HG03045 (cell line): ENCODE measurements around the gene TLDC2.
"Not testable (repeated sequence)": the region's sequence is repeated elsewhere in the genome, so short reads cannot be mapped to it uniquely, and the experiment has no call there.

Experiments used
- ATAC-seq: cut with Tn5 transposase; IDR thresholded peaks from one replicate; pipeline ENCODE4 v1.9.1; 2021; ENCODE audit warnings: mild to moderate bottlenecking, moderate library complexity; ENCODE audit not compliant: unreplicated experiment

The TLDC2 gene

DNA sequence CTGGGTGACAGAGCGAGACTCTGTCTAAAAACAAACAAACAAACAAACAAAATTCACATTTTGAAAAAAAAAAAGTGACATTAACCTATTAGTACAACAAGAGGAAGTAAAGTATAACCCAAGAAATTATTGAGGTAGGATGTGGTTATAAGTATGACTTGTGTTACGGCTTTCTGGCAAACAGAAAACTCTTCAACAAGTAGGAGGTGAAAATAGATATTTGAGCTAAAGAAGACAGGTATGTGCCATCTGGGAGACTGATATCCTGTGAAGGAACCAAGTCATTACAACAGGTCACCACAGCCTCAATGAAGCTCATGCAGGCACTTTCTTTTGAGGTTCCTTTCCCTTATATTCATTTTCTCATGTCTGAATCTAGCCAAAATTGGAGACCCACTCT lies 28.8 kb downstream of the TLDC2 start:
- no peak for ATAC-seq

DNA sequence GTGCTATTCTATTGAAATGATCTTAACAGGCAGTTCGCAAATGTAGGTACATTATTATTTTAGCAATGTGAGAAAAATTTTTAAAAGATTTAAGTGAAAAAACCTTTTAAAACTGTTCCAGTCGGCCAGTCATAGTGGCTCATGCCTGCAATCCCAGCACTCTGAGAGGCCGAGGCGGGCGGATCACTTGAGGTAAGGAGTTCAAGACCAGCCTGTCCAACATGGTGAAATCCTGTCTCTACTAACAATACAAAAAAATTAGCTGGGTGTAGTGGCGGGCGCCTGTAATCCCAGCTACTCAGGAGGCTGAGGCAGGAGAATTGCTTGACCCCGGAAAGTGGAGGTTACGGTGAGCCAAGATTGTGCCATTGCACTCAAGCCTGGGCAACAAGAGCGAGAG lies 29.6 kb downstream of the TLDC2 start:
- ATAC-seq = not testable (repeated sequence)

DNA sequence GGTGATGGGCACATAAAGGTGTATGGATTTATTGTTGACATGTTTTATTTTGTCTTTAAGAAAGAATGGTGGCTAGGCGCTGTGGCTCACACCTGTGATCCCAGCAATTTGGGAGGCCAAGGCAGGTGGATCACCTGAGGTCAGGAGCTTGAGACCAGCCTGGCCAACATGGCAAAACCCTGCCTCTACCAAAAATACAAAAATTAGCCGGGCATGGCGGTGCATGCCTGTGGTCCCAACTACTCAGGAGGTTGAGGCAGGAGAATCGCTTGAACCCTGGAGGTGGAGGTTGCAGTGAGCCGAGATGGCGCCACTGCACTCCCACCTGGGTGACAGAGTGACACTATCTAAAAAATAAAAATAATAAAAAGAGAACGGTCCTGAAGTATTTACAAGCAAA lies 30.1 kb downstream of the TLDC2 start:
- ATAC-seq = not testable (repeated sequence)

DNA sequence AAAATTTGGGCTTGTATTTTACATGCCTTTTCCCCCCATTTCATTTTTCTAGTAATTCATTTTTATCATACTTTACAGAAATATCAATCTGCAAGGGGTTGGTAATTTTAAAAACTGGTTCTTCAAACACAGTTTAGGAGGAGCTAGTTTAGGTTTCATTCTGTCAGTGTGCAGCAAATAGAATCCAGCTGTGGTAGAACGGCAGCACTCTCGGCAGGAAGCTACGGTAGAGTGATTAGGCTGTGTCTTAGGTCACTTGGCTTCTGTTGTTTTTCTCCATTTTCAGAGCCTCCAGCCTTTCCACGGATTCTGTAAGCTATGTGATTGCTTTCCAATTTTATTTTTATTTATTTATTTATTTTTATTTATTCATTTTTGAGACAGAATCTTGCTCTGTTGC lies 32.7 kb downstream of the TLDC2 start:
- ATAC-seq = no peak

DNA sequence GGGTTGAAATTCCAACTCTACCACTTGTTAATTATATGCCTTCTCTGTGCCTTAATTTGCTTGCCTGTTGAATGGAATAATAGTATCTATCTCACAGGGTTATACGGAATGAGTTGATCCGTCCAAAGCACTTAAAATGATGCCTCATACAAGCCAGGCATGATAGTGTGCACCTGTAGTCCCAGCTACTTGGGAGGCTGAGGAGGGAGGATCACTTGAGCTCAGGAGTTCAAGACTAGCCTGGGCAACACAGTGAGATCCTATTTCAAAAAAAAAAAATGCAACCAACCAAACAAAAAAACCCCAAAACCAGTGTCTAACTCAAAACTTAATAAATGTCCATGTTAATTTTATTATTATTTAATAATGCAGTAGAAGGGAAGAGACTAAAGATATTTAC lies 40.3 kb downstream of the TLDC2 start:
- ATAC-seq = no peak

DNA sequence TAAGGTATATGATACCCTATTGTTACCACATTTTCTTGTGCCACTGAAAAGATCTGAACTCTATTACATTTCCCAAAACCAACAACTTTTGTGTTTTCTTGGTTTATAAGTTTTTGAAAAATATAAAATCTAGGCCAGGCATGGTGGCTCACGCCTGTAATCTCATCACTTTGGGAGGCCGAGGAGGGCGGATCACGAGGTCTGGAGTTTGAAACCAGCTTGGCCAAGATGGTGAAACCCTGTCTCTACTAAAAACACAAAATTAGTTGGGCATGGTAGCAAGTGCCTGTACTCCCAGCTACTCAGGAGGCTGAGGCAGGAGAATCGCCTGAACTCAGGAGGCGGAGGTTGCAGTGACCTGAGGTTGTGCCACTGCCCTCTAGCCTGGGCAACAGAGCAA lies 41.3 kb downstream of the TLDC2 start:
- ATAC-seq = no peak

DNA sequence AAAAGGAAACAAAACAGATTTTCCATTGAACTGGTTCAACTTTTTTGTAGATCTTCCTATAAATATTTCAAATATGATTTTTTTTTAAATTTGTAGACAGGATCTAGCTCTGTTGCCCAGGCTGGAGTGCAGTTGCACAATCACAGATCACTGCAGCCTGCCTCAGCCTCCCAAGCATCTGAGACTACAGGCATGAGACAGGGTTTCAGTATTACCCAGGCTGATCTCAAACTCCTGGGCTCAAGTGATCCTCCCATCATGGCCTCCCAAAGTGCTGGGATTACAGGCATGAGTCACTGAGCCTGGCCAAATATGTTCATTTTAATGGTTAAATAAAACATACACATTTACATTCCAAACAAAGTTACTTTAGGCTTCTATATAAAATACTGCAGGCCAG lies 42.0 kb downstream of the TLDC2 start:
- ATAC-seq = no peak

DNA sequence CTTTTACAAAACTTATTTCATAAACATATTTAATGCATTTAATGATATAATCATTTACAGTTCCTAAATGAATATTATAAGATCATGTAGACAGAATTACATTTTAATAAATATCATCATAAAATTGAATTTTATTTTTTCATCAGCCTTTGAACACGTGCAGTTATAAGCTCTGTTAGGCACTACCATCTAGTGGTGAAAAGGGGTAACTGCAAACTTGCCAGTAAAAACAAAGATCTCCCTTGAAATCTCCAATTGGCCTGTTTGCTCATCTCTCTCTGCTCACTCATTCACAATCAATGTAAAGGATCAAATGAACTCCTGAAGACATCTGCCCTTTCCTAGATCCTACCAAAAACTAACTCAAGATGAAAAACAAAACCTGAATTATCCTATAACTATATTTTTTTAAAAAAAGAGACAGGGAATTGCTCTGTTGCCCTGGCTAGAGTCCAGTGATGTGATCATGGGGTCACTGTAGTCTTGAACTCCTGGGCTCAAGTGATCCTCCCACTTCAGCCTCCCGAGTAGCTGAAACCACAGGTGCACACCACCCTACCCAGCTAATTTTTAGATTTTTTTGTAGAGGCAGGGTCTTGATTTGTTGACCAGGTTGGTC lies 43.9 kb downstream of the TLDC2 start:
- no peak for ATAC-seq

DNA sequence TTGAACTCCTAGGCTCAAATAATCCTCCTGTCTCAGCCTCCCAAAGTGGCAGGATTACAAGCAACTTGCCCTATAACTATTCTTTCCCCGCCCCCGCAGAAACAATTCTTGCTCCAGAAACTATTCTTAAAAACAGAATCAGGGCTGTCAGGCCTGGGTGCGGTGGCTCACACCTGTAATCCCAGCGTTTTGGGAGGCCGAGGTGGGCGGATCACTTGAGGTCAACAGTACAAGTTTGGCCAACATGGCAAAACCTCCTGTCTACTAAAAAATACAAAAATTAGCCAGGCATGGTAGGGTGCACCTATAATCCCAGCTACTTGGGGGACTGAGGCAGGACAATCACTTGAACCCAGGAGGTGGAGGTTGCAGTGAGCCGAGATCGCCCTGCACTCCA lies 44.4 kb downstream of the TLDC2 start:
- no peak for ATAC-seq

DNA sequence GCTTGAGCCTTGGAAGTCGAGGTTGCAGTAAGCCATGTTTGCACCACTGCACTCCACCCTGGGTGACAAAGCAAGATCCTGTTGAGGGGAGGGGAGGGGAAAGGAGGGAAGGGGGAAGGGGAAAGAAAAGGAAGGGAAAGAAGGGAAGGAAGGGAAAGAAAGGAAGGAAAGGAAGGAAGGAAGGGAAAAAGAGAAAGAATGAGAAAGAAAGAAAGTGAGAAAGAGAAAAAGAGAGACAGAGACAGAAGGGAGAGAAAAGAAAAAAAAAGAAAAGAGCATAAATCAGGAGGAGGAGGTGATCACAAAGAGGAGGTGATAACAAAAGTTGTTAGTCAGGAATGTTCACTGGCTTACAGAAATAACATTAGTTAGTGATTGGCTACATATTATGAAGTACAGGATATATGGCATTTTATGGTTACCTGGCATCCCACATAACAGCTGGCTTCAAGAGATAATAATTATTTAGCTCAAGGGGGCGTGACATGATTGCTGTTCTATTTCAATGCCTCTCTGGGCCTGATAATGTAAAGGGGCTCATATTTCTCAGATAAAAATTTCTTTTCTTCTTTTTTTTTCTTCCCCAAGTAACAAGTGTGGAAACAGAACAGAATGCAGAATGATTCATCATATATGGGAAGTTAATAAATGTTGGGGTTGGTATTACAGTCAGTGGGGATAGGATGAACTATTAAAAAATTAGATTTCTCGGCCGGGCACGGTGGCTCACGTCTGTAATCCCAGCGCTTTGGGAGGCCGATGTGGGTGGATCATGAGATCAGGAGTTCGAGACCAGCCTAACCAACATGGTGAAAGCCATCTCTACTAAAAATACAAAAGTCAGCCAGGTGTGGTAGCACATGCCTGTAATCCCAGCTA lies 48.5 kb downstream of the TLDC2 start:
- no peak for ATAC-seq

DNA sequence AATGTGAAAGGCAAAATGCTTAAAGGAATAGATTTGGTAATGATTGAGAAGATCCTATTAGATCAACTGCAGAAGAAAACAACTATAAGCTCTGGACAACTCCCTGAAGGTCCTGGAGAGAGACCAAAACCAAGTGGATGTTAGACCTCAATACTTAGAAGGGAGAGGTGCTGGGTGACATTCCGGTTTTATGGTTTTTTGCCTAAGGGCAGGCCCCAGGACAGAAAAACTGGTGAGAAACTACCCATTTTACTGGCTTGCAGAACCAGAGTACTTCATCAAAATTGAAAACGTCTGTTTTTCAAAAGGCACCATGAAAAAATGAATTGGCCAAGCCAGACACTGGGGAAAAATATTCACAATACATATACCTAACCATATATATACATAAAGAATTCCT lies 49.3 kb downstream of the TLDC2 start:
- no peak for ATAC-seq

DNA sequence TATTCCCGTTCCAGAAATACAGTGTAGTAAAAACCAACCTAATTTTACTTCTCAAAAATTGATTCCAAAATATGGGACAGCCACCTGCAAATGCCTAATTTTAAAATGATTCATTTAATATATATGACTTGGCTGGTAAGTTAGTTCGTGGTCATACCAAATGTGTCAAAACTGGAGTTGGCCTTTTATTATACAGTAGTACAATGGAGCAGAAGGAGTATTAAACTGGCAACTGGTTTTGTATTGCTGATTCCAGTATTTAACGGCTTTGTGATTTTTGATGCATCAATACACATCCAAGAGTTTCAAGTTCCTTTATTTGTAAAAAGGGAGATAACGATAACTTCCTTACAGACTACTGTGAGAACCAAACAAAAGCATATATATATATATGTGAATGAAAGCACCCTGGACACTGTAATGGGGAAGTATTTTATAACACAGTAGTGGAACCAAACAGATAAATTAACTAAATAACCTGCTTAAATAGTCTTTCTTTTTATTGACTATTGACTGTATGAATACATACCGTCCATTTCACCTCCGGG lies 50.8 kb downstream of the TLDC2 start:
- no peak for ATAC-seq

DNA sequence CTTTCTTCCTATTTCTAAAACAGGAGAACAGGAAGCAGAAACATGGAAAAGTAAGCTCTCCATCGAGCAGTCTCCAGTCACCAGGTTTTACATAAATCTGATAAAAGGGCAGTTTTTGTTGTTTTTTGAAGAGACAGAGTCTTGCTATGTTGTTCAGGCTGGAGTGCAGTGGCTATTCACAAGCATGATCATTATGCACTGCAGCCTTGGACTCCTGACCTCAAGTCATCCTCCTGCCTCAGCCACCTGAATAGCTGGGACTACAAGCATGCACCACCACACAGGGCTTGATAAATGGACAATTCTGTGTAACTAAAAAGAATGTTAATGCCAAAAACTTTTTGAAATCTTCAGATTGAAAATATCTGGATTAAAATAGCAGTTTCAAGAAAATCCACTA lies 51.8 kb downstream of the TLDC2 start:
- no peak for ATAC-seq

DNA sequence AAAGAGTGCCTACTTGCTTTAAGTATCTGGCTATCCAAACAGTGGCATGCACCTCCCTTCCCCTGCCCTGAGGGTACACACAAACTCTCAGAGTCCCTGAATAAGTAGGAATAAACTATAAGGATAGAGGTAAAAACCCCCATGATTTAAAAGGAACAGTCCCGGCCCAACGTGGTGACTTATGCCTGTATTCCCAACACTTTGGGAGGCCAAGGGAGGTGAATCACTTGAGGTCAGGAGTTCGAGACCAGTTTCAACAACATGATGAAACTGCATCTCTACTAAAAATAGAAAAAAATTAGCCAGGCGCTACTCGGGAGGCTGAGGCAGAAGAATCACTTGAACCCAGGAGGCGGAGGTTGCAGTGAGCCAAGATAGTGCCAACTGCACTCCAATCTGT lies 53.4 kb downstream of the TLDC2 start:
- no peak for ATAC-seq

DNA sequence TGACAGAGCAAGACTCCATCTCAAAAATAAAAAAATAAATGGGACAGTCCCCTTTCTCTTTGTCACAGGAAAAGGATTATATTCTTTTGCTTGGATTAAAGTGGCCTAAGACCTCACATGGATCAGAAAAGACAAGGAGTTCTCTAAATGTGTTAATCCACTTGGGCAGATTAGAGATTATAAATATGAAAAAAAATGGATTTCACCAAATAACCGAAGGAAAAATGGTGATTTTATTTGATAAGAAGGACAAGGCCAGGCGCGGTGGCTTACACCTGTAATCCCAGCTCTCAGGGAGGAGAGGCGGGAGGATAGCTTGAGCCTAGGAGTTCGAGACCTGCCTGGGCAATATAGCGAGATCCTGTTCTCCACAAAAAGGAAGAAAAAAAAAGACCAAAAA lies 53.8 kb downstream of the TLDC2 start:
- ATAC-seq = no peak

DNA sequence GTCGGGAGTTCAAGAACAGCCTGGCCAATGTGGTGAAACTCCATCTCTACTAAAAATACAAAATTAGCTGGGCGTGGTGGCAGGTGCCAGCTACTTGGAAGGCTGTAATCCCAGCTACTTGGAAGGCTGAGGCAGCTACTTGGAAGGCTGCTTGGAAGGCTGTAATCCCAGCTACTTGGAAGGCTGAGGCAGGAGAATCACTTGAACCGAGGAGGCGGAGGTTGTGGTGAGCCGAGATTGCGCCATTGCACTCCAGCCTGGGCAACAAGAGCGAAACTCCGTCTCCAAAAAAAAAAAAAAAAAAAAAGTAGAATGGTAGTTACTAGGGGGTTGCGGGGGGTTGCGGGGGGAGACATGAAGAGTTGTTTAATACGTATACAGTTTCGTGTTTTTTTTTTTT lies 56.1 kb downstream of the TLDC2 start:
- not testable (repeated sequence) for ATAC-seq

DNA sequence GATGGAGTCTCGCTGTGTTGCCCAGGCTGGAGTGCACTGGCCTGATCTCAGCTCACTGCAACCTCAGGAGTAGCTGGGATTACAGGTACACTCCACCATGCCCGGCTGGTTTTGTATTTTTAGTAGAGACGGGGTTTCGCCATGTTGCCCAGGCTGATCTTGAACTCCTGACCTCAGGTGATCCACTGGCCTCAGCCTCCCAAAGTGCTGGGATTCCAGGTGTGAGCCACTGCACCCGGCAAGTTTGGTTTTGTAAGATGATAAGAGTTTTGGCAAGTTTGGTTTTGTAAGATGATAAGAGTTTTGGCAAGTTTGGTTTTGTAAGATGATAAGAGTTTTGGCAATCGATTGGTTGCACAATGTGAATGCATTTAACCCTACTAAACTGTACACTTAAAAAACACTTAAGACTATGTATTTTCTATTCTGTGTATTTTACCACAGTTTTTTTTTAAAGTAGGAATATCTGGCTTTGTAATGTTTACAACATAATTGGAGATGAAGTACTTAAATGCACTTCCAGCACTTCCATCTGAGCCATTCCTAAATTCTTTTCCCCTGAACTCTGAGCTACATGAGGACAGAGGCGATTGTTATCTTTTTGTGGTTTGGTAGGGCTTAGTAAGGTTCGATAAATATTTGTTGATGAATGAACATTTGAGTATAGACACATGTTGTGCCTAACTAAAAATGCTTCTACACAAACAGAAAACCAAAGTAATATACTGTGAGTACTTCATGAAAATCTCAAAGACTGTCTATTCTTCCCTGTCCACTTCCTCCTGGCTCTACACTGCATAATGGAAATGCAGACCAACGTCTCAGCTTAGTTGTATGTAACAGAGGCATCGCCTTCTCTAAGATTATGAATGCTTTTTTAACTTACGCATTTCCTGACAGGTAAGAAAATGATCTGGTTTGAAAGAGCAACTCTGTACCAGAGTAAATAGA lies 56.8 kb downstream of the TLDC2 start:
- no peak for ATAC-seq

DNA sequence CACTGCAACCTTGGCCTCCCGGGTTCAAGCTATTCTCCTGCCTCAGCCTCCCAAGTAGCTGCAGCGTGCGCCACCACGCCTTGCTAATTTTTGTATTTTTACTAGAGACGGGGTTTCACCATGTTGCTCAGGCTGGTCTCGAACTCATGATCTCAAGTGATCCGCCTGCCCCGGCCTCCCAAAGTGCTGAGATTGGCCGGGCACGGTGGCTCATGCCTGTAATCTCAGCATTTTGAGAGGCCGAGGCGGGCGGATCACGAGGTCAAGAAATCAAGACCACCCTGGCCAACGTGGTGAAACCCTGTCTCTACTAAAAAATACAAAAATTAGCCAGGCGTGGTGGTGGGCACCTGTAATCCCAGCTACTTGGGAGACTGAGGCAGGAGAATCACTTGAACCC lies 57.6 kb downstream of the TLDC2 start:
- not testable (repeated sequence) for ATAC-seq

DNA sequence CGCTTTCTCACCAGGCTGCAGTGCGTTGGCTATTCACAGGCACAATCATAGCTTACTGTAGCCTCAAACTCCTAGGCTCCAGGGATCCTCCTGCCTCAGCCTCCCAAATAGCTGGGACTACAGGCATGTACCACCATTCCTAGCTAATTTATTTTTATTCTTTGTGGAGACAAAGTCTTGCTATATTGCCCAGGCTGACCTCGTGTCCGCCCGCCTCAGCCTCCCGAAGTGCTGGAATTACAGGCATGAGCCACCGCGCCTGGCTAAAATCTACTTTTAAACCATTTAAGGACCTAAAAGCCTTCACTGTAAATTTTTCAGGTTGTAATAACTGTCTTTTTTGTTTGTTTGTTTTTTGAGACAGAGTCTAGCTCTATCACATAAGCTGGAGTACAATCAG lies 60.4 kb downstream of the TLDC2 start:
- ATAC-seq = no peak

DNA sequence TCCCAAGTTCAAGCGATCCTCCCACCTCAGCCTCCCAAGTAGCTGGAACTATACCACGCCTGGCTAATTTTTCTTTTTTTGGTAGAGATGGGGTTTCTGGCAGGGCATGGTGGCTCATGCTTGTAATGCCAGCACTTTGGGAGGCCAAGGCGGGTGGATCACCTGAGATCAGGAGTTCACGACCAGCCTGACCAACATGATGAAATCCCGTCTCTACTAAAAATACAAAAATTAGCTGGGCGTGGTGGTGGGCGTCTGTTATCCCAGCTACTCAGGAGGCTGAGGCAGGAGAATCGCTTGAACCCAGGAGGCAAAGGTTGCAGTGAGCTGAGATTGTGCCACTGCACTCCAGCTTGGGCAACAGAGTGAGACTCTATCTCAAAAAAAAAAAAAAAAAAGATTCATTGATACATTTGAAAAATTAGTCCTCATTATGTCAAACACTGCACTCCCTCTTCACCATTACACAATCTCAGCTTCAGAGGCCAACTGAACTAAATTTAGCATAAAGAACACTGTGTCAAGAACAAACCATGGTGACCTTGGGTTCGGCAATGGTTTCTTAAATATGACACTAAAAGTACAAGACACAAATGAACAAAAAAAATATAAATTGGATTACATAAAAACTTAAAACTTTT lies 60.9 kb downstream of the TLDC2 start:
- ATAC-seq = not testable (repeated sequence)

DNA sequence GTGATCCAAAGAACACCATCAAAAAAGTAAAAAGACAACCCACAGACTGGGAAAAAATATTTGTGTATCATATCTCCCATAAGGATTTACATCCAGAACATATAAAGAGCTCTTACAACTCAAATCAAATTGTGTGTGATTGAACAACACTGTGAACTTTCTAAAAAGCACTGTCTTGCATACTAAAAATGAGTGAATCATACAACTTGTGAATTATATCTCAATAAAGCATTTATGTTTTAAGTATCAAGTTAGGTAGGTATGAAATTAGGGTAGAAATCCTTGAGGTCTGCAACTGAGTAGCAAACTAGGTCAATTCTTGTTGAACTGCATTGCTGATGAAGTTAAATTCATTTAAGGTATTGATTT lies 61.4 kb downstream of the TLDC2 start:
- ATAC-seq = no peak
